Measurements from ENCODE around the gene NDUFA7. TPM values are rescaled to one million over a fixed set of nuclear protein-coding genes. Genes with fewer than 3 reads are reported as not detected.

NDUFA7 gene
- total and polyA plus RNA-seq, 2 donors (not counting 1 experiment from before 2014, with no cell fraction given), result 28.6 to 71.7 TPM

DNA sequence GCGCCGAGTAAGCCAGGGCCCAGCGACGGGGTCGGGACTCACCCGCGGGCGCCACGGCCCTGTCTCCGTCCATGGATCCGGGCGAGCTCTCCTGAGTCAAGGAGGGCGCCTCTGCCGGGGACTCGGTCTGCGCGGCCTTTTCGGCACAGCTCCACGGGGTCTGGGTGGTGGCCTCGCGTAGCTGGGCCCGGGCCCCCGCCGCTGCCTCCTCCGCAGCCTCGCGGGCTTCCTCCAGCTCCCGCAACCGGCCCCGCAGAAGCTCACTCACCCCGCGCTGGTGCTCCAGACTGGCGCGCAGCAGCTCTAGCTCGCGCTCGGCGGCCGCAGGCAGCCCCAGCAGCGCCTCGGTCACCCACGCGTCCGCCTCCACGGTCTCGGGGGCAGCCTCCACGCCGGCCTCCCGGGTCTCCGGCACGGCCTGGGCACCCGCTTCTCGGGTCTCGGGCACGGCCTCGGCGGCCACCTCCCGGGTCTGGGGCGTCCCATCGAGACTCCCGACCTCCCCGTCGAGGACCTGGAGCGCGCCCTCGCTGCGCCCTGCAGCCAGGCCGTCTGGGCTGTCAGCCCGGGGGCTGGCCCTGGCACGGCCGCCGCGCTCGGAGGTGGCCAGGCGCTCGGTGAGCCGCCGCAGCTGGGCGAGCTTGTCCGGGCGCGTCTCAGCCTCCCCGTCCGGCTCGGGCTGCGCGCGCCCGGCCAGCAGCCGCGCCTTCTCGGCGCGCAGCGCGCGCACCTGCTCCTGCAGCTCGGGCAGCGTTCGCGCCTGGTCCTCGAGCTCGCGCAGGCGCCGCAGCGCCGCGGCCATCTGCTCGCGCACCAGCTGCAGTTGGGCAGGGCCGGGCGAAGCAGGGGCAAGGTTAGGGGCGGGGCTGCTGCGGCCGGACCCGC is 13.5 kb upstream of the NDUFA7 start:
- CTCF ChIA-PET, result interaction anchor here (1.0 to 2.1 kb wide), 4 partner anchors 13 to 24 kb away, joined by 3 to 10 read pairs (median 4); no protein-coding TSS in a partner anchor
- peak overlapping the region; percentile 79 for H3K4me2 ChIP-seq (replicated peaks; ENCODE audit: low read depth, low read length, poor library complexity, severe bottlenecking)
- no peak overlapping the region for H3K27ac Mint-ChIP-seq
- peak overlapping the region; percentile 38 for H2AFZ ChIP-seq (ENCODE audit: insufficient read depth, low read depth, low read length, poor library complexity, severe bottlenecking)
- no peak overlapping the region for H3K27ac ChIP-seq (ENCODE audit: low read length in 2 of 2)
- TF ChIP-seq CTCF (IDR thresholded peaks at IDR 0.05), result no peak
- TF ChIP-seq EZH2 (IDR thresholded peaks at IDR 0.05; ENCODE audit: borderline replicate concordance, insufficient read depth, low read depth, low read length, poor library complexity, severe bottlenecking), result no peak
- peaks cover 0 to 10% (median 0%) of the 10 kb centered on the region in 3 donors for H3K9me3 ChIP-seq (ENCODE audit: control extremely low read depth in 1 of 3, control insufficient read depth in 2 of 3, insufficient read depth in 1 of 3, low read length in 2 of 3)
- H3K27me3 ChIP-seq (replicated peaks in 1 of 4; ENCODE audit: control extremely low read depth in 1 of 4, control insufficient read depth in 3 of 4, insufficient read depth in 4 of 4, low read length in 3 of 4), result peaks cover 0 to 37% (median 12%) of the 10 kb centered on the region in 4 experiments
- DNase-seq, result no peak
- intact Hi-C loops (cut with micrococcal nuclease), result no loop called here
- peak; percentile 21 for ATAC-seq (ENCODE audit: low read depth)
- WGBS (ENCODE audit: insufficient coverage), result 7% methylated on average over 117 of the region's 117 CpGs
- H4K20me1 ChIP-seq (ENCODE audit: control insufficient read depth, insufficient read depth, low read length, poor library complexity, severe bottlenecking), result no peaks in the 10 kb centered on the region
- peak overlapping the region; percentile 32 for H3K9ac ChIP-seq (ENCODE audit: low read length)
- peaks cover 6% of the 10 kb centered on the region for H3K4me1 Mint-ChIP-seq
- H3K36me3 ChIP-seq (replicated peaks in 1 of 2; ENCODE audit: control extremely low read depth in 1 of 2, control insufficient read depth in 1 of 2, extremely low read depth in 1 of 2, insufficient read depth in 2 of 2, low read length in 1 of 2), result no peaks in the 10 kb centered on the region
- H3K9me3 Mint-ChIP-seq (ENCODE audit: insufficient read depth), result no peaks in the 10 kb centered on the region
- H3K4me3 ChIP-seq (ENCODE audit: control extremely low read depth in 1 of 5, extremely low read depth in 1 of 5, insufficient read depth in 1 of 5, low read depth in 2 of 5, low read length in 4 of 5), result peak overlapping the region in 2 of 5 experiments; percentile 12 to 46
- H3K27me3 Mint-ChIP-seq, result peaks cover 21% of the 10 kb centered on the region
- POLR2A ChIA-PET, result interaction anchor here (1.0 to 1.7 kb wide), 3 partner anchors 9 to 14 kb away, joined by 3 to 5 read pairs (median 4); partner anchors contain the start of genes NDUFA7 and RPS28
- no peaks in the 10 kb centered on the region for H3K79me2 ChIP-seq (ENCODE audit: control insufficient read depth, insufficient read depth, low read length)
- H3K4me3 Mint-ChIP-seq, result peak overlapping the region; percentile 34
- H3K4me1 ChIP-seq (ENCODE audit: control insufficient read depth in 2 of 2, insufficient read depth in 2 of 2, low read length in 2 of 2), result peaks cover 5 to 16% of the 10 kb centered on the region in 2 donors
